ENCODE data around the gene SYMPK.

DNA sequence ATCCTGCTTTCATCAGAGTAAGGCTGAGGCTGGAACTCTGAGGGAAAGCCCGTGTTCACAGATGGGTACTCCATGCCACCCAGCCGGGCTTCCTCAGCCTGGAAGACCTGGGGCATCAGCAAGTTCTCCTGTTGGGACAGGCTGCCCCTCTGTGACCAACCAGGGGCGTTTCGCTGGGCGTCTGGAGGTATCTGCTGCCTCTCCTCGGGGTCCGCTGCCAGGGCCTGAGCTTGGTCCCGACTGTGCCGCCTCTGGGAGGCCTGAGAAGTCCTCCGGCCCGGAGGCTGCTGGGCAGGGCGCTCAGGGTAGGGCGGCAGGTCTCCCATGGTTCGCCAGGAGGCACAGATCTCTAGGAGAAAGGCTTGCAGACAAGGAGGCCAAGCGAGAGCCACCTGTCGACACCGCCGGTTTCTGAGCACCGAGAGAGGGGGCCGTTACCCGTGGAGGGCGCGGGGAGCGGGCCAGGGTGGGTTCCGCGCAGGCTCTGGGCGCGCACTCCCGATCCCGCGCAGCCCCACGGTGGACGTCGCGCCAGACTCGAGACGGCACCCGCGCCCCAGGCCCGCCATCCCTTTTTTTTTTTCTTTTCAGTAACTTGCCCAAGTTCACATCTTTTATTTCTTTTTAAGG lies 48.0 kb downstream of the SYMPK start, which contains the start of gene RSPH6A:
- TF ChIP-seq, protein P1, sequence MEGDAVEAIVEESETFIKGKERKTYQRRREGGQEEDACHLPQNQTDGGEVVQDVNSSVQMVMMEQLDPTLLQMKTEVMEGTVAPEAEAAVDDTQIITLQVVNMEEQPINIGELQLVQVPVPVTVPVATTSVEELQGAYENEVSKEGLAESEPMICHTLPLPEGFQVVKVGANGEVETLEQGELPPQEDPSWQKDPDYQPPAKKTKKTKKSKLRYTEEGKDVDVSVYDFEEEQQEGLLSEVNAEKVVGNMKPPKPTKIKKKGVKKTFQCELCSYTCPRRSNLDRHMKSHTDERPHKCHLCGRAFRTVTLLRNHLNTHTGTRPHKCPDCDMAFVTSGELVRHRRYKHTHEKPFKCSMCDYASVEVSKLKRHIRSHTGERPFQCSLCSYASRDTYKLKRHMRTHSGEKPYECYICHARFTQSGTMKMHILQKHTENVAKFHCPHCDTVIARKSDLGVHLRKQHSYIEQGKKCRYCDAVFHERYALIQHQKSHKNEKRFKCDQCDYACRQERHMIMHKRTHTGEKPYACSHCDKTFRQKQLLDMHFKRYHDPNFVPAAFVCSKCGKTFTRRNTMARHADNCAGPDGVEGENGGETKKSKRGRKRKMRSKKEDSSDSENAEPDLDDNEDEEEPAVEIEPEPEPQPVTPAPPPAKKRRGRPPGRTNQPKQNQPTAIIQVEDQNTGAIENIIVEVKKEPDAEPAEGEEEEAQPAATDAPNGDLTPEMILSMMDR (IDR thresholded peaks at IDR 0.05) = no peak
- TF ChIP-seq POLR2AphosphoS5 (IDR thresholded peaks at IDR 0.05; ENCODE audit: low read depth, low read length) = no peak

All from Panc1 (cell line).